ENCODE data around the gene CNTN5. TPM values are rescaled to one million over a fixed set of nuclear protein-coding genes. Genes with fewer than 3 reads are reported as not detected.

The CNTN5 gene
- total RNA-seq, 2 experiments from 2014 or later = not detected

DNA sequence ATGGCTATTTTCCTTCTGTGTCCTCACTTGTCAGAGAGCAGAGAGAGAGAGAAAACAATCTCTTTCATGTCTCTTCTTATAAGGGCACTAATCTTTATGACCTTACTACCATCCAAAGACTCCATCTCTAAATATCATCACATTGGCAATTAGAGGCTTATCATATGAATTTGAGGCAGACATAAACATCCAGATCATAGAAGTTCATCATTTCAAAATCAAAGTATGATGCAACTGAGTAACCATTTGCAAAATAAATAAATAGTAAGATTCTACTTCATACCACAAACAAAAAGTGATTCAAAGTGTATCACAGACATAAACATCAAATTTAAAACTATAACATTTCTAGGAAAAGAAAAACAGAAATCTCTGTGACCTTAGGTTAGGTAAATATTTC is 1161.6 kb downstream of the CNTN5 start:
- H3K4me3 ChIP-seq (ENCODE audit: low read length) = no peak overlapping the region
- H3K27ac ChIP-seq (ENCODE audit: low read depth in 1 of 2, low read length in 2 of 2) = no peak overlapping the region
- Mint-ChIP-seq H3K27me3 (no peaks in the 10 kb centered on the region), H3K4me1 (ENCODE audit: low read depth) (no peaks in the 10 kb centered on the region), H3K4me3 (no peak overlapping the region), H3K9me3 (peaks cover 11% of the 10 kb centered on the region), H3K27ac (no peak overlapping the region), H3K36me3 (ENCODE audit: low read depth) (no peaks in the 10 kb centered on the region)
- ATAC-seq (ENCODE audit: poor library complexity) (no peak), DNase-seq (no peak)
- H3K27me3 ChIP-seq (ENCODE audit: control insufficient read depth in 1 of 2, insufficient read depth in 2 of 2, low read length in 2 of 2) = no peaks in the 10 kb centered on the region
- no peaks in the 10 kb centered on the region for H3K9me3 ChIP-seq (ENCODE audit: control insufficient read depth in 1 of 2, insufficient read depth in 1 of 2, low read length in 2 of 2)
- H3K36me3 ChIP-seq (ENCODE audit: insufficient read depth, low read length) = no peaks in the 10 kb centered on the region
- TF ChIP-seq, protein P1, sequence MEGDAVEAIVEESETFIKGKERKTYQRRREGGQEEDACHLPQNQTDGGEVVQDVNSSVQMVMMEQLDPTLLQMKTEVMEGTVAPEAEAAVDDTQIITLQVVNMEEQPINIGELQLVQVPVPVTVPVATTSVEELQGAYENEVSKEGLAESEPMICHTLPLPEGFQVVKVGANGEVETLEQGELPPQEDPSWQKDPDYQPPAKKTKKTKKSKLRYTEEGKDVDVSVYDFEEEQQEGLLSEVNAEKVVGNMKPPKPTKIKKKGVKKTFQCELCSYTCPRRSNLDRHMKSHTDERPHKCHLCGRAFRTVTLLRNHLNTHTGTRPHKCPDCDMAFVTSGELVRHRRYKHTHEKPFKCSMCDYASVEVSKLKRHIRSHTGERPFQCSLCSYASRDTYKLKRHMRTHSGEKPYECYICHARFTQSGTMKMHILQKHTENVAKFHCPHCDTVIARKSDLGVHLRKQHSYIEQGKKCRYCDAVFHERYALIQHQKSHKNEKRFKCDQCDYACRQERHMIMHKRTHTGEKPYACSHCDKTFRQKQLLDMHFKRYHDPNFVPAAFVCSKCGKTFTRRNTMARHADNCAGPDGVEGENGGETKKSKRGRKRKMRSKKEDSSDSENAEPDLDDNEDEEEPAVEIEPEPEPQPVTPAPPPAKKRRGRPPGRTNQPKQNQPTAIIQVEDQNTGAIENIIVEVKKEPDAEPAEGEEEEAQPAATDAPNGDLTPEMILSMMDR (IDR thresholded peaks at IDR 0.05) = no peak
- ChIA-PET CTCF (no interaction called here), POLR2A (no interaction called here)
- no peaks in the 10 kb centered on the region for H3K4me1 ChIP-seq (ENCODE audit: insufficient read depth, low read length)
- intact Hi-C loops (cut with DNase I, micrococcal nuclease) = no loop called here

- H3K4me3 Mint-ChIP-seq = no peak overlapping the region
- no peak overlapping the region for H3K27ac Mint-ChIP-seq
- Histone ChIP-seq H3K27me3 (ENCODE audit: control insufficient read depth in 1 of 2, insufficient read depth in 2 of 2, low read length in 2 of 2) (no peaks in the 10 kb centered on the region), H3K27ac (ENCODE audit: low read depth in 1 of 2, low read length in 2 of 2) (no peak overlapping the region), H3K4me3 (ENCODE audit: low read length) (no peak overlapping the region), H3K4me1 (ENCODE audit: insufficient read depth, low read length) (no peaks in the 10 kb centered on the region), H3K9me3 (ENCODE audit: control insufficient read depth in 1 of 2, insufficient read depth in 1 of 2, low read length in 2 of 2) (no peaks in the 10 kb centered on the region), H3K36me3 (ENCODE audit: insufficient read depth, low read length) (no peaks in the 10 kb centered on the region)
- DNase-seq = no peak
- intact Hi-C loops (cut with DNase I, micrococcal nuclease) = no loop called here
- H3K27me3 Mint-ChIP-seq = no peaks in the 10 kb centered on the region
- POLR2A ChIA-PET = no interaction called here
- no peaks in the 10 kb centered on the region for H3K4me1 Mint-ChIP-seq (ENCODE audit: low read depth)
- peaks cover 10% of the 10 kb centered on the region for H3K9me3 Mint-ChIP-seq
- CTCF ChIA-PET = no interaction called here
- no peaks in the 10 kb centered on the region for H3K36me3 Mint-ChIP-seq (ENCODE audit: low read depth)
- TF ChIP-seq, protein P1 (IDR thresholded peaks at IDR 0.05) = no peak
- ATAC-seq (ENCODE audit: poor library complexity) = no peak
These were observed 1162.2 kb downstream of the CNTN5 start for GRCh38 chr11:100182927-100183326.

- no peak overlapping the region for H3K4me3 ChIP-seq (ENCODE audit: low read length)
- Mint-ChIP-seq H3K27ac (no peak overlapping the region), H3K9me3 (peaks cover 5% of the 10 kb centered on the region), H3K4me1 (ENCODE audit: low read depth) (no peaks in the 10 kb centered on the region), H3K36me3 (ENCODE audit: low read depth) (no peaks in the 10 kb centered on the region), H3K27me3 (no peaks in the 10 kb centered on the region), H3K4me3 (no peak overlapping the region)
- DNase-seq (no peak), ATAC-seq (ENCODE audit: poor library complexity) (no peak)
- H3K9me3 ChIP-seq (ENCODE audit: control insufficient read depth in 1 of 2, insufficient read depth in 1 of 2, low read length in 2 of 2) = no peaks in the 10 kb centered on the region
- ChIA-PET CTCF (no interaction called here), POLR2A (no interaction called here)
- H3K27ac ChIP-seq (ENCODE audit: low read depth in 1 of 2, low read length in 2 of 2) = no peak overlapping the region
- no peaks in the 10 kb centered on the region for H3K36me3 ChIP-seq (ENCODE audit: insufficient read depth, low read length)
- intact Hi-C loops (cut with DNase I, micrococcal nuclease) = no loop called here
- H3K4me1 ChIP-seq (ENCODE audit: insufficient read depth, low read length) = no peaks in the 10 kb centered on the region
- TF ChIP-seq, protein P1 (IDR thresholded peaks at IDR 0.05) = no peak
- no peaks in the 10 kb centered on the region for H3K27me3 ChIP-seq (ENCODE audit: control insufficient read depth in 1 of 2, insufficient read depth in 2 of 2, low read length in 2 of 2)
These were observed 1164.8 kb downstream of the CNTN5 start for GRCh38 chr11:100185588-100185987.

Measured in CD4-positive, alpha-beta T cell (primary cell).